Duodenal mucosa (tissue), 2 donors: ENCODE data around the gene ECE1.

ENCODE experiments used
- H3K27ac ChIP-seq: one replicate; pipeline ENCODE4 v1.7.0; 2013; ENCODE audit warnings: low read depth, low read length
- H3K27me3 ChIP-seq, 2 donors: one replicate each; pipeline ENCODE4 v1.7.0; 2013; ENCODE audit warnings: low read length in 2 of 2, control low read depth in 1 of 2; ENCODE audit not compliant: insufficient read depth in 2 of 2, control insufficient read depth in 1 of 2
- H3K36me3 ChIP-seq, 2 donors: one replicate each; pipeline ENCODE4 v1.7.0; 2013; ENCODE audit warnings: low read length in 2 of 2, control low read depth in 1 of 2; ENCODE audit not compliant: insufficient read depth in 2 of 2, control insufficient read depth in 1 of 2
- H3K4me1 ChIP-seq, 2 donors: one replicate each; pipeline ENCODE4 v1.7.0; 2013; ENCODE audit warnings: low read length in 2 of 2, control low read depth in 1 of 2; ENCODE audit not compliant: insufficient read depth in 2 of 2, control insufficient read depth in 1 of 2
- H3K4me3 ChIP-seq, 2 donors: one replicate each; pipeline ENCODE4 v1.7.0; 2013; ENCODE audit warnings: low read length in 2 of 2, low read depth in 1 of 2
- H3K9ac ChIP-seq, 2 donors: one replicate each; pipeline ENCODE4 v1.7.0; 2013; ENCODE audit warnings: low read length in 2 of 2, low read depth in 1 of 2
- H3K9me3 ChIP-seq, 2 donors: one replicate each; pipeline ENCODE4 v1.7.0; 2013; ENCODE audit warnings: low read length in 2 of 2, control low read depth in 1 of 2; ENCODE audit not compliant: control insufficient read depth in 1 of 2

ECE1 gene

GRCh38 chr1:21268281-21269239 is 21.7 kb downstream of the ECE1 start:
- Histone ChIP-seq H3K4me3 (no peak overlapping the region), H3K9me3 (no peaks in the 10 kb centered on the region), H3K4me1 (peaks cover 14 to 22% of the 10 kb centered on the region in 2 donors), H3K27ac (no peak overlapping the region), H3K9ac (no peak overlapping the region), H3K36me3 (peaks cover 26 to 66% of the 10 kb centered on the region in 2 donors), H3K27me3 (no peaks in the 10 kb centered on the region)

- no peaks in the 10 kb centered on the region for H3K27me3 ChIP-seq
- no peak overlapping the region for H3K9ac ChIP-seq
- no peaks in the 10 kb centered on the region for H3K9me3 ChIP-seq
- peaks cover 21 to 28% of the 10 kb centered on the region in 2 donors for H3K4me1 ChIP-seq
- H3K36me3 ChIP-seq, result peaks cover 26 to 58% of the 10 kb centered on the region in 2 donors
- no peak overlapping the region for H3K27ac ChIP-seq
- no peak overlapping the region for H3K4me3 ChIP-seq
Measured at GRCh38 chr1:21267191-21268077, 22.8 kb downstream of the ECE1 start.

GRCh38 chr1:21266119-21266774 is 24.0 kb downstream of the ECE1 start:
- Histone ChIP-seq H3K4me1 (peaks cover 32 to 33% of the 10 kb centered on the region in 2 donors), H3K27me3 (no peaks in the 10 kb centered on the region), H3K4me3 (no peak overlapping the region), H3K9ac (no peak overlapping the region), H3K9me3 (no peaks in the 10 kb centered on the region), H3K36me3 (peaks cover 26 to 52% of the 10 kb centered on the region in 2 donors), H3K27ac (no peak overlapping the region)

GRCh38 chr1:21265644-21266043 is 24.6 kb downstream of the ECE1 start:
- H3K36me3 ChIP-seq, result peaks cover 21 to 48% of the 10 kb centered on the region in 2 donors
- H3K27ac ChIP-seq, result no peak overlapping the region
- H3K4me3 ChIP-seq, result no peak overlapping the region
- H3K4me1 ChIP-seq, result peaks cover 32 to 34% of the 10 kb centered on the region in 2 donors
- H3K27me3 ChIP-seq, result no peaks in the 10 kb centered on the region
- no peak overlapping the region for H3K9ac ChIP-seq
- no peaks in the 10 kb centered on the region for H3K9me3 ChIP-seq

- Histone ChIP-seq H3K9me3 (no peaks in the 10 kb centered on the region), H3K4me1 (peaks cover 29 to 31% of the 10 kb centered on the region in 2 donors), H3K27me3 (no peaks in the 10 kb centered on the region), H3K9ac (no peak overlapping the region), H3K36me3 (peaks cover 23 to 48% of the 10 kb centered on the region in 2 donors), H3K4me3 (no peak overlapping the region), H3K27ac (no peak overlapping the region)
Measured at GRCh38 chr1:21264898-21265297, 25.4 kb downstream of the ECE1 start.

GRCh38 chr1:21263653-21264225 is 26.5 kb downstream of the ECE1 start:
- peaks cover 18 to 46% of the 10 kb centered on the region in 2 donors for H3K36me3 ChIP-seq
- no peak overlapping the region for H3K27ac ChIP-seq
- no peaks in the 10 kb centered on the region for H3K9me3 ChIP-seq
- no peak overlapping the region for H3K9ac ChIP-seq
- H3K4me3 ChIP-seq, result no peak overlapping the region
- H3K4me1 ChIP-seq, result peaks cover 24 to 26% of the 10 kb centered on the region in 2 donors
- no peaks in the 10 kb centered on the region for H3K27me3 ChIP-seq

- peaks cover 14 to 44% of the 10 kb centered on the region in 2 donors for H3K36me3 ChIP-seq
- H3K9me3 ChIP-seq, result no peaks in the 10 kb centered on the region
- peak overlapping the region; percentile 29 to 41 for H3K9ac ChIP-seq
- H3K27me3 ChIP-seq, result no peaks in the 10 kb centered on the region
- peak overlapping the region; percentile 74 for H3K27ac ChIP-seq
- H3K4me1 ChIP-seq, result peaks cover 24 to 26% of the 10 kb centered on the region in 2 donors
- H3K4me3 ChIP-seq, result no peak overlapping the region
Measured at GRCh38 chr1:21263052-21263429, 27.2 kb downstream of the ECE1 start.

GRCh38 chr1:21262293-21263051 is 27.8 kb downstream of the ECE1 start:
- peaks cover 24 to 26% of the 10 kb centered on the region in 2 donors for H3K4me1 ChIP-seq
- H3K9ac ChIP-seq, result peak overlapping the region; percentile 29 to 41
- peak overlapping the region in 1 of 2 donors; percentile 24 for H3K4me3 ChIP-seq
- no peaks in the 10 kb centered on the region for H3K27me3 ChIP-seq
- no peaks in the 10 kb centered on the region for H3K9me3 ChIP-seq
- H3K36me3 ChIP-seq, result peaks cover 10 to 45% of the 10 kb centered on the region in 2 donors
- H3K27ac ChIP-seq, result peak overlapping the region; percentile 74
